NCI-H748 (cell line): ENCODE measurements around the gene ACYP1.
A peak's percentile ranks its signal among the peaks of the same experiment; 100 is the strongest.

Experiments used
- DNase-seq: peaks from one replicate; lab custom pipeline; 2025; ENCODE audit not compliant: unreplicated experiment; lab: John Stamatoyannopoulos, UW

ACYP1 gene

DNA sequence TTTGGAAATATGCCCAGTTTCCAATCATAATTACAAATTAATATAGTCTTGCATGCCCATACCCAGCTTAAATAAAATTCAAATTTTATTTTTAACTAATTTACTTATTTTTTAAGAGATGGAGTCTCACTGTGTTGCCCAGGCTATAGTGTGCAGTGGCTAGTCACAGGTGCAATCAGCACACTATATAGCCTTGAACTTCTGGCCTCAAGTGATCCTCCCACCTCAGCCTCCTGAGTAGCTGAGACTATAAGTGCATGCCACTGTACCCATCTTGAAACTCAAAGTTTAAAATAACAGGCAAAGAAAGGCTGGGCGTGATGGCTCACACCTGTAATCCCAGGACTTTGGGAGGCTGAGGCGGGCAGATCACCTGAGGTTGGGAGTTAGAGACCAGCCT lies 22.9 kb downstream of the ACYP1 start:
- no peak for DNase-seq

DNA sequence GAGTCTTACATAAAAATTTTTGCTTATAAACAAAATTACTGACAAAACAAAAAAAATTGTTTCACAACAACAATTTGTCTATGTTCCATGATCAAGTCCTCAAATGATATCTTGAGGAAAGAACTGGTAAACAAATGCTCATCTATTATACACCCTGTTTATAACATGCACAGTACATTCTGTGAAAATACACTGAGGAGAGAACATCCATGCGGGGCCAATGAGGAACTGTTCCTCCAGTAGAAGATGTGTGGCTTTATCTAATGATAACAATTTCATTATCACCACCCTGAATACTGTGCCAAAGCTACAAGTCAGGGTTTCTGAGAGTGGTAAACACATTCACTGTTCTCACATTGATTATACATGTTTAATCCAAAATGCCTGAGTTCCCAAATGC lies 23.3 kb downstream of the ACYP1 start:
- DNase-seq = no peak

DNA sequence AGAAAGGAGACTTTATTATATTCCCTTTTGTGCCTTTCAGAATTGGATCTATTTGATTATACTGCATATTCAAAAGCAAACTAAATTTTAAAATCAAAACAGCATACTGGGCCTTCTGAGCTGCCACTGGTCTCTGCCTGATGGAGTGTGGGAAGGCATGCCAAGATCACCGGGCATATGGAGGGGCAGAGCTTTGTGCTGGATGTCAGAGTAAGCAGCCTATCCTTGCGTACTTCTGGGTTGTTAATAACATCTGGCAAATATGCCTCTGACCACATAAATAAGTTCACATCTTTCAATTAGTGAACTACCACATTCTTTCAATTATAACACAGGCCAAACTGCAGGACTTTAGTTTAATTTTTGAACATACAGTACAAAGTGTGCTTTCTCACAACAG lies 30.9 kb downstream of the ACYP1 start:
- DNase-seq = no peak

DNA sequence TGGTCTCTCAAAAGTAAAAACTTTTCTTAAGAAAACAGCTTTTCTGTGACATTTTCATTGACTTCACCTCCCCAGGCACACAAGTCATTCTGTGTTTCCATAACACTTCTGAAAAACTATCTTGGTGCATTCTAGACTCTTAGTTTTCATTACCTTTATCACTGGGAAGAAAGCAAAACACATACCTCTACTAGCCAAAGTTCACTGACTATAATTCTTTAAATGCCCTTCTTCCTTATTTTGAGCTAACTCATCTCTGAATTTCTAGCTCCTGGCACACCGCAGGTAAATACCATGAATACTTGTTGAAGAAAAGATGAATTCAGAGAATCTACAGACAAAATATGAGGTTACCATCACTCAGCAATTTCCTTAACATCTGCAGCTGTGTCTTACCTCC lies 33.7 kb downstream of the ACYP1 start:
- DNase-seq = no peak

DNA sequence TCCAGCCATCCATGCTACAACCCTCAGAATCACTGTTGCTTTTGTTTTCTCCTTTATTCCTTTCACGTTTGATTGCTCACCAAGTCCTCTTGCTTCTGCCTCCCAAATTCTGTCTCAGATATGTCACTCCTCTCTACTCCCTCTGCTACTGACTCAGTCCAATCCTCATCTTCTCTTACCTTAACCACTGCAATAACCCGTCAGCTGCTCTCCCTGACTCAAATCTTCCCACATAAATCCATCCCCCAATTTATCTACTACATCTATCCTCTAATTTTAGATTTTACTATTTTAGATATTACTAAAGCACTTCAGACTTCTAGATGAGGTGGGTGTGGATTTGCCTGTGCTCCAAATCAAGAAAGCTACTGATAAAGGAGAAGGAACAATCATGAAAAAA lies 37.9 kb downstream of the ACYP1 start:
- no peak for DNase-seq

DNA sequence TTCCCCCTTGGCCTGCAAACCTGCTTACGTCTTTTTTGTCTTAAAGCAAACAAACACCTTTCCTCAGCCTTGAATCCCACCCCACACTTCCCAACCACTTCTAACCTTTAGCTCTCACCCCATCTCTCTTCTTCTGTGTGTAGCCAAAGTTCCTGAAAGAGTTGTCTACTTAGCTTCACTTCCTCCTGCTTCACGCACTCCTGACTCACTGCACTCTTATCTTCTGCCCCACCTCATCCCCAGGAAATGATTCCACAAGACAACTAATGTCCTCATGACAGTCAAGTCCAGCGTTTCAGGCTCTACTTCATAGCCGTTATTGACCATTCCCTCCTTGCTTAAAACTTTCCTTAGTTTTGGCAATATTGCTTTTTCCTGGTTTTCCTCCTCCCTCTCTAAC lies 38.7 kb downstream of the ACYP1 start:
- DNase-seq = no peak

DNA sequence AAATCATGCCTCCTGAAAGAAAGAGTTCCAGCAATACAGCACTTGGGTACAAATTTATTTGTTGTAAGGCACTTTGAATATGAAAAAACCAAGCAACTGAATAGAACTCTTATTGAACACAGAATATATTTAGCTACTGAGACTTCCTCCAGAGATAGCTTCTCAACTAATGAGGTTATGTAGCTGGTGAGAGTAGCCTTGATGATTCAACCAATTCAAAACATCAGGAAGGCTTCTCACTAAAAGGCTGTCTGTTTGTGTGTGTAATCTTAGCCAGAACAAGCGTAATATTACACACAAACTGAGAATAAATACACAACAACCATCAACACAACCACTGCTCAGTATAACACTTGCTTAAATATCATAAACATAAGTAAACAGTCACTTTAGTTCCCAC lies 40.7 kb downstream of the ACYP1 start:
- DNase-seq = no peak

DNA sequence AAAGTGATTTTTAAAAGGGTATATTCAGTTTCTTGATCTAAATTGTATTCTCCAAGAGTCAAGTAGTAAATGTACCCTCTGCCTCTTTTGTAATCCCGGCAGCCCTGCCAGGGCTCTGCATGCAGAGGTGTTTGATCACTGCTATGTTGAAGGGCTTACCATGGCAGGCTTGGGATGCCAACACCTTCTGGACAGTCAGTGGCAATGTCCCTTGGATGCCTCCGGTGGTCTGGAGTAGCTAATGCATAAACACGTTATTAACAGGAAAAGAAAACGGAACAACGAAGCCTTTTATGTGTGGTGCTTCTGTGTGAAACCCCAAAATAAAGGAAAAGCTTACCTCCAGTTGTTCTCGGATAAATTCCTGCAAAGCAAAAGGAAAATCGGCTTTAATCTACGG lies 41.2 kb downstream of the ACYP1 start:
- peak; percentile 10 for DNase-seq

DNA sequence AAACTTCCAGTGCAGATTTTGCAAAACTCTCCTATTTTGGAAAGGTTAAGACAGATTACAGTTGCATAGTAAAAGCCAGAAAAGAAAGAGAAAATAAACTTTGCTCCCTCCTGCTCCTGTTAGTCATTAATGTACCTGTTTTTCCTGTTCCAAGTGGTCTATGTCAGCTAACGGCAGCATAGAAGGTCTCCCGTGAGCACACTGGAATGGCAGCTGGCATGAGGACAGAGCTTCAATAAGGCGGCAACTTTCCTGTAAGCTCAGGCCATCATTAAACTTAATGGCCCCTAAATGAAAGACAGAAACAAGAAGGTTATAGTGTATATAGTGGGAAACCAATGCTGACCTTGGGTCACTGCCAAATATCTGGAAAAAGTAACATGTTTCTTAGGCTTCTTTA lies 45.1 kb downstream of the ACYP1 start:
- DNase-seq = no peak

DNA sequence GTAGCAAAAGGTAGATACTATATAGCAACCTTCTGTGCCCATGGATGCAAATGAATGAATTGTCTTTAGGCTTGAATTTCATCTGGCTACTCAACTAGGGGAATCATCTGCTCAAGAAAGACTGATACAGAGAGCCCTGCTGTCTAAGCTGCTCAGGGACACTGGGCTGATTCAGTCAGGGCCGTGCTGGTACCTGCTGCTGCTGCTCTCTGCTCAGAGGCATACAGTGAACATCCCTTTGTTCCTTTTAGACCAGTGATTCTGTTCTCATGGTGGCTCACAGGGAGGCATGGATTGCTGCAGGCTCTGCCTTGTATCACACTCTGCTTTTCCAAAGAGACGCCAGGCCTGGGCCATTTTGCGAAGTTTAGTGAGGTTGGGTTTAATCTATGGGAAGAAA lies 47.0 kb downstream of the ACYP1 start:
- no peak for DNase-seq

DNA sequence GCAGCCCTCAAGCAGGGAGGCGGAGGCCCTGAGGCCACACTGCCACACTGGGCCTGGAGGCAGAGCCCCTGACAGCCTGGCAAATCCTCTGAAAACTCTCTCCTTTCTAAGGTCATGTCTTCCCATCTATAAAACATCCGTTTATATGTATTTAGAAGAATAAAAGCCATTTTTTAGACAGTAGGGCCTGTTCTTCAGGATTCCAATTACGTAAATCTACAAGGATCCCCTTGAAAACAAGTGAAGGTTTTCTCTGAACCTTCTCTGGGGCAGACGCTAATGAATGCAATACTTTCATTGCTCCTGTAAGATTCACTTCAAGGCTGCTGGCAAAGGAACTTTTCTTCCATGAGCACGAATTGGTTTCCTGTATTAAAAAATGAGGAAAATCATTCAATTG lies 48.3 kb downstream of the ACYP1 start:
- DNase-seq = no peak

DNA sequence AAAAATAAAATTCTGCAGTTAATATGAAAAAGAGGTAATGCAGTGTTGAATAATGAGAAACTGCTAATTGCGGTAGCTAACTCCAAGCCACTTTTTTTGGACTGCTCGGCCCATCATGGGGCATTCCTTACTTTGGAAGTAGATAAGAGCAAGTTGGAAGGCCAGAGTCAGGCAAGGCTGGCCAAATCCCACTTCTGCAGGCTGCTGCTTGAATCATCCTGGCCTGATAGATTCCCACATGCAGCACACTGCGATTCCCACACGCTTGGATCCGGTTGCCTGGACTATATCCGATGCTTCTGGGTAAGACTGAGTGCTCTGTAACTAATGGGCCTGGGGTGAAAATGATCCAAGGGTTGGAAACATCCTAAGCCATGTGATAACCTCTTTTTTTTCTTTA lies 50.5 kb downstream of the ACYP1 start:
- DNase-seq = no peak

DNA sequence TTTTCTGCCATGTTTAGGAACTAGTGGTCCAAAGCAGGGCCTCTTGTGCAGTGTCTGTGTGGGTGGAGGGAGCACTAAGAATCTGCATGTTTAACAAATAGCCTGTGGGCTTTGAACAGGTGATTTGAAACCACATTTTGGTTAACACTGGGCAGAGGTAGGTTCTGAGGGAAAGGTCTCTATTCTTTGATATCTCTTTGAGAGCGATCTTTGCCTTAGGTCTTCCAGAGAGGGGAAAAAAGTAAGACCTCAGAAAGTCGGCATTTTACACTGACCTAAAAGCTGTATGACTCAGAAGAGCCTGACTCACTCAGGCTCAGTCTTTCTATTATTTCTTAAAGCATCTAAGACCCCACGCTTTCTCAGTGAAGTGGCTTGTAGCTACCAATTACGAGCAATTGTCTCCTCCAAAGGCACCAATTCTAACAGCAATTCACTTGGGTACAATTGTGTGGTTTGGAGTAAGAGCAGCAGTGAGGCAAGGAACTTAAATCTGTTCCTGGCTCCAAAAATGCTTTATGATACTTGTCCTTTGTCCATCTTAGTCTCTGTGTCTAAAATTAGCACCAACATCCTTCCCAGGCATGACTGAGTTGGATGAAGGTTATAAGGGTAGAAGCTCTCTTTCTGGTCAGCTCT lies 52.3 kb downstream of the ACYP1 start:
- no peak for DNase-seq

DNA sequence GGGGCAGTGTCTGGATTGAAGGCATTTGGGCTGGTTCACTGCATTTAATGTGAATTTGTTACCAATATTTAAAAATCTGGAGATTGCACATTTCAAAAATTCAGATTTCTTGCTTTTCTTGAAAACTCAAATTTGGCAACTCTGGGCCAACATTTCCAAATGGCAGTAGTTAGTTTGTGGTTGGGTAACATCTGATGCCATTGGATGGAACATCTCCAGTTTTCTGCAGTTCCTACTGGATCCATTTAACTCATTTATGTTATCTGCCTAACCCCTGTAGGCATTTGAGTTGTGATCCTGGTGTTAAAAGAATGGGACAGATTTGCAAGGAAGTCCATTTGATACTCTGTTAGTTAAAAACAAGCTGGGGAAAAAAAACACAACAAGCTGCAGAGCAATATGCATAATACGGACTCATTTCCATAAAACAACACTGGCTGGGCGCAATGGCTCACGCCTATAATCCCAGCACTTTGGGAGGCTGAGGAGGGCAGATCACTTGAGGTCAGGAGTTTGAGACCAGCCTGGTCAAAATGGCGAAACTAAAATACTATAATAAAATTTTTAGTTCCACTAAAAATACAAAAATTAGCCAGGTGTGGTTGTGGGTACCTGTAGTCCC lies 53.2 kb downstream of the ACYP1 start:
- no peak for DNase-seq

DNA sequence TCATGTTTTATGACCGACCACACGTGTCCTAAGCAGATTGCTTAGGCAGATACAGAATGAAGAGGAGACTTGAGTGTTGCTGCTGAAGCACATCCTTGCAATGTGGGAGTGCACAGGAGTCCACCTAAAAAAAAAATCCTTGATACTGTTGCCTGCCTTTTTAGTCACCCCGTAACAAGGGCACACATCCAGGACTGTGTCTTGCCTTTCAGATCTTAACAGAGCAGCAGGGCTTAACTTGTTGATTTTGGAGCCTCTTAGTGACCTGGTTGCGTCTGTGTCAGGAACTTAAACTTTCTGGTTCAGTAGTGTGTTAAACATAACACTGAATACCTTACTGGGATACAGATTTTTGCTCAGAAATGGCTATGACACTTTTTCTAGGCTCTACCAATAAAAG lies 54.6 kb downstream of the ACYP1 start:
- no peak for DNase-seq

DNA sequence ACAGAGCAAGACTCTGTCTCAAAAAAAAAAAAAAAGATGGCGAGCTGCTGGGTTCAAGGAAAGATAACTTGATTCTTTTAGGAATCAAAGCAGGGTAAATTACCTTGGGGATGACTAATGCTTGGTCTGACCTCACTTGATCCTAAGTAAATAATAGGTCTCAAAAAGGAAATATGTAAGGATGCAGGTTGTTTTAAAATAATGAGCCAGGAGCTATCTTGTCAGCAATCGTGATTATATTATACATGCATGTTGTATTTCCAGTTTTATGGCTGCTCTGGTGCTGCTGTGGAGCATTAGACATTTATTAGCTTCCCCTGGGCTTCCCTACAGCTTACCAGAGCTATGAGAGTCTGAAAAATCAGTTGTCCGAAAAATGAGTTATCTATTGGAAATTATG lies 58.5 kb downstream of the ACYP1 start:
- no peak for DNase-seq

DNA sequence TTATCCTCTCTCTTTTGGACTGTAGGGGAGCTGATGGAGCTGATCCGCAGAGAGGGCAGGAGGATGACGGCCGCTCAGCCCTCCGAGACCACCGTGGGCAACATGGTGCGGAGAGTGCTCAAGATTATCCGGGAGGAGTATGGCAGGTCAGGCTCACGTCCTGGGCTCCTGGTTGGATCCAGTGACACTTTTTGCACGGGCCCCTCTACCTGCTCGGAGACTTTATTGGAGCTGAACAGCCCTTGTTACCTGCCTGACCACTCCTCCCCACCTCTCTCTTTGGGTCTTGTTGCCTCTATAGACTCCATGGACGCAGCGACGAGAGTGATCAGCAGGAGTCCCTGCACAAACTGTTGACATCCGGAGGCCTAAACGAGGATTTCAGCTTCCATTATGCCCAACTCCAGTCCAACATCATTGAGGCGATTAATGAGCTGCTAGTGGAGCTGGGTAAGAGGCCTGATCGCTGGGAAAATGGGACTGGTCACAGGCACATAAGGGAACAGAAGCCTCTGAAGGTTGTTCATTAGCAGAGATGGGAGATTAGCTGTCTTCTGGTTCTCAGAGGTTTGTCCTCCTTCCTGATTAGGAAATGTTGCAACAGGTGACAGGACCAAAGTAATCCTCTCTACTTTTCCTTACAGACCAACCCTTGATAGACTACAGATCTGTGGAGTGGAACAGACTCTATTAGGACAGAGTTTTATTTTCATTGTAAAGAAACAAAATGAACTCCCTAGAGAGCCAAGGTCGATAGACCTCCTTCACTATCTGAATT lies 60.4 kb downstream of the ACYP1 start:
- peak; percentile 3 for DNase-seq
